PFSK-1 (cell line): ENCODE data around the gene PTPRM.

Experiments
- POLR2AphosphoS5 ChIP-seq: IDR thresholded peaks from 2 replicates; pipeline ENCODE4 v1.6.1; 2012; ENCODE audit warnings: low read depth, mild to moderate bottlenecking, control low read depth, low read length, moderate library complexity
- SIN3A ChIP-seq: IDR thresholded peaks from 2 replicates; pipeline ENCODE4 v1.6.1; 2012; ENCODE audit warnings: mild to moderate bottlenecking, low read length, moderate library complexity, borderline replicate concordance; ENCODE audit not compliant: insufficient read depth
- TAF1 ChIP-seq: IDR thresholded peaks from 2 replicates; pipeline ENCODE4 v1.6.1; 2012; ENCODE audit warnings: low read length, control low read depth, borderline replicate concordance; ENCODE audit not compliant: insufficient read depth

DNA sequence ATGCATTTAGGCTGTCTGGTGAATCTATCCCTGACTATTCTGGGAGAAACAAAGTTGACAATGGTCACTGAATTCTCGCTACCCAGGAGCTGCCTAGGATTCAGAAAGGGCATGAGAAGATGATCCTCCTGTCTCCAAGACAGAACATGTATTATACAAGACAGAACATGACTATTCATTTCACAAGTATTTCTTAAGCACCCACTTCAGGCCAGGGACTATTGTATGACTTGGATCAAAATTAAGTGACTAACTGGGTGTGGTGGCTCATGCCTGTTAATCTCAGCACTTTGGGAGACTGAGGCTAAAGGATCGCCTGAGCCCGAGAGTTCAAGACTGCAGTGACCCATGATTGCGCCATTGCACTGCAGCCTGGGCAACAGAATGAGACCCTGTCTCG lies 806.4 kb downstream of the PTPRM start:
- no peak for TF ChIP-seq TAF1
- TF ChIP-seq POLR2AphosphoS5: no peak
- TF ChIP-seq SIN3A: no peak
